ENCODE data around the gene MRPS11. TPM values are rescaled to one million over a fixed set of nuclear protein-coding genes. Genes with fewer than 3 reads are reported as not detected.

MRPS11 gene
- total and polyA plus RNA-seq, 9 of the 15 experiments (the other 6 are each of a cell fraction or from before 2014, with no cell fraction given): 28.3 to 83.2 (median 53.1) TPM

- 47% methylated on average over 4 of the region's 4 CpGs for WGBS (ENCODE audit: insufficient coverage, low coverage, missing lambda C conversion rate)
- intact Hi-C loops (cut with micrococcal nuclease): no loop called here
- no peak for FAIRE-seq
Observed at GRCh38 chr15:88509321-88509720, 41.8 kb downstream of the MRPS11 start.

More at GRCh38 chr15:88509321-88509720, 41.8 kb downstream of the MRPS11 start:
- H3K27ac ChIP-seq (ENCODE audit: extremely low read depth, low read depth, low read length): no peak overlapping the region
- H3K9ac ChIP-seq (ENCODE audit: insufficient read depth in 1 of 2, low read depth in 2 of 2, low read length in 2 of 2): no peak overlapping the region
- H4K20me1 ChIP-seq (replicated peaks; ENCODE audit: control insufficient read depth, insufficient read depth, low read length): no peaks in the 10 kb centered on the region
- BruUV-seq (replicated peaks): no TSS peak
- no peaks in the 10 kb centered on the region for H3K4me1 ChIP-seq (replicated peaks in 1 of 2; ENCODE audit: control insufficient read depth in 2 of 2, insufficient read depth in 2 of 2, low read length in 2 of 2)
- H2AFZ ChIP-seq (ENCODE audit: low read depth, low read length): no peak overlapping the region
- no peak overlapping the region for H3K4me2 ChIP-seq (ENCODE audit: insufficient read depth, low read length)
- no peaks in the 10 kb centered on the region for H3K9me3 ChIP-seq (replicated peaks; ENCODE audit: control insufficient read depth, insufficient read depth, low read depth, low read length)
- no peaks in the 10 kb centered on the region for H3K9me1 ChIP-seq (ENCODE audit: control insufficient read depth, insufficient read depth, low read length)
- CTCF ChIA-PET (ENCODE audit: low intra/inter-chr PET ratio): no interaction called here
- ATAC-seq (no peak), DNase-seq (ENCODE audit: extremely low read depth in 1 of 4, low spot score in 3 of 4) (no peak)
- no peaks in the 10 kb centered on the region for H3K27me3 ChIP-seq (ENCODE audit: control insufficient read depth in 2 of 2, insufficient read depth in 2 of 2, low read length in 2 of 2)
- no peak overlapping the region for H3K4me3 ChIP-seq
- H3K36me3 ChIP-seq (ENCODE audit: control insufficient read depth, insufficient read depth, low read length): peaks cover 13% of the 10 kb centered on the region; the same call in 2 of the 3 replicates
- no peaks in the 10 kb centered on the region for H3K79me2 ChIP-seq (ENCODE audit: control insufficient read depth, insufficient read depth, low read length)
- in situ Hi-C loops (cut with MboI): no loop called here
- TF ChIP-seq KLF1 (tag; IDR thresholded peaks at IDR 0.05) (no peak), ZNF134 (CRISPR knock-in tag; conservative IDR thresholded peaks at IDR 0.05) (no peak), TAF9B (IDR thresholded peaks at IDR 0.05; ENCODE audit: partially characterized antibody) (no peak), POLR2AphosphoS2 (IDR thresholded peaks at IDR 0.05; ENCODE audit: low read length) (no peak), PHF8 (IDR thresholded peaks at IDR 0.05; ENCODE audit: borderline replicate concordance, low read length) (no peak), PHF21A (IDR thresholded peaks at IDR 0.05; ENCODE audit: borderline replicate concordance, low read depth) (no peak), ZNF277 (CRISPR knock-in tag; IDR thresholded peaks at IDR 0.05; ENCODE audit: borderline replicate concordance) (no peak), PRPF4 (IDR thresholded peaks at IDR 0.05; ENCODE audit: insufficient read depth, low read depth, low read length, poor library complexity, severe bottlenecking) (no peak), USF2 (CRISPR knock-in tag; IDR thresholded peaks at IDR 0.05) (no peak), ZNF224 (CRISPR knock-in tag; IDR thresholded peaks at IDR 0.05) (no peak), RAD21 (CRISPR knock-in tag; conservative IDR thresholded peaks at IDR 0.05 in 1 of 2, IDR thresholded peaks at IDR 0.05 in 1 of 2) (no peak)
- TF ChIP-seq, protein P1, sequence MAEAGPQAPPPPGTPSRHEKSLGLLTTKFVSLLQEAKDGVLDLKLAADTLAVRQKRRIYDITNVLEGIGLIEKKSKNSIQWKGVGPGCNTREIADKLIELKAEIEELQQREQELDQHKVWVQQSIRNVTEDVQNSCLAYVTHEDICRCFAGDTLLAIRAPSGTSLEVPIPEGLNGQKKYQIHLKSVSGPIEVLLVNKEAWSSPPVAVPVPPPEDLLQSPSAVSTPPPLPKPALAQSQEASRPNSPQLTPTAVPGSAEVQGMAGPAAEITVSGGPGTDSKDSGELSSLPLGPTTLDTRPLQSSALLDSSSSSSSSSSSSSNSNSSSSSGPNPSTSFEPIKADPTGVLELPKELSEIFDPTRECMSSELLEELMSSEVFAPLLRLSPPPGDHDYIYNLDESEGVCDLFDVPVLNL (CRISPR knock-in tag; IDR thresholded peaks at IDR 0.05; ENCODE audit: low read depth): no peak
- TF ChIP-seq, protein P2, sequence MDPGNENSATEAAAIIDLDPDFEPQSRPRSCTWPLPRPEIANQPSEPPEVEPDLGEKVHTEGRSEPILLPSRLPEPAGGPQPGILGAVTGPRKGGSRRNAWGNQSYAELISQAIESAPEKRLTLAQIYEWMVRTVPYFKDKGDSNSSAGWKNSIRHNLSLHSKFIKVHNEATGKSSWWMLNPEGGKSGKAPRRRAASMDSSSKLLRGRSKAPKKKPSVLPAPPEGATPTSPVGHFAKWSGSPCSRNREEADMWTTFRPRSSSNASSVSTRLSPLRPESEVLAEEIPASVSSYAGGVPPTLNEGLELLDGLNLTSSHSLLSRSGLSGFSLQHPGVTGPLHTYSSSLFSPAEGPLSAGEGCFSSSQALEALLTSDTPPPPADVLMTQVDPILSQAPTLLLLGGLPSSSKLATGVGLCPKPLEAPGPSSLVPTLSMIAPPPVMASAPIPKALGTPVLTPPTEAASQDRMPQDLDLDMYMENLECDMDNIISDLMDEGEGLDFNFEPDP (CRISPR knock-in tag; IDR thresholded peaks at IDR 0.05): no peak
- POLR2A ChIA-PET: interaction anchor here (1.0 kb wide), 1 partner anchor 13 kb away, joined by 4 read pairs; no protein-coding TSS in a partner anchor

Measured in K562 (cell line).